ENCODE data around the gene CELSR3. TPM values are rescaled to one million over a fixed set of nuclear protein-coding genes. Genes with fewer than 3 reads are reported as not detected.

CELSR3 gene
- polyA plus RNA-seq, 1 donor from 2014 or later = 0.59 TPM

DNA sequence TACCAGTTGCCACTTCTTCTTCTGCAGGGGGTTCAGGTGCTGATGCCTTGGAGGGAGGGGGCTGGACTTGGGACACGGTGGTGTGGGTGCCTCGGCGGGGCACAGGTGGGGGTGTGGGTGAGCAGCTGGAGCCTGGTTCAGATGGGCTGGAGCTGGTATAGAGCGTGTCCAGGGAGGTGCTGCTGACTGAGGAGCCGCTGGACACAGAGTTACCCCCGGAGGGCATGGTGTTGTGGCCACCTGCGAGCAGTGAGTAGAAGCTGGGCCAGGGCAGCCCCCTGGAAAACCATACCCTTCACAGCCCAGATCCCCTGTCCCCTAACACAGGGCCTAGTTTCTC lies 18.8 kb upstream of the CELSR3 start:
- H3K9me3 Mint-ChIP-seq = no peaks in the 10 kb centered on the region
- peaks cover 9% of the 10 kb centered on the region for H3K36me3 Mint-ChIP-seq
- H3K4me3 Mint-ChIP-seq = no peak overlapping the region
- peaks cover 2% of the 10 kb centered on the region for H3K27me3 Mint-ChIP-seq
- H3K27ac Mint-ChIP-seq = no peak overlapping the region
- H3K4me1 Mint-ChIP-seq = peaks cover 8 to 39% (median 32%) of the 10 kb centered on the region in 3 donors

DNA sequence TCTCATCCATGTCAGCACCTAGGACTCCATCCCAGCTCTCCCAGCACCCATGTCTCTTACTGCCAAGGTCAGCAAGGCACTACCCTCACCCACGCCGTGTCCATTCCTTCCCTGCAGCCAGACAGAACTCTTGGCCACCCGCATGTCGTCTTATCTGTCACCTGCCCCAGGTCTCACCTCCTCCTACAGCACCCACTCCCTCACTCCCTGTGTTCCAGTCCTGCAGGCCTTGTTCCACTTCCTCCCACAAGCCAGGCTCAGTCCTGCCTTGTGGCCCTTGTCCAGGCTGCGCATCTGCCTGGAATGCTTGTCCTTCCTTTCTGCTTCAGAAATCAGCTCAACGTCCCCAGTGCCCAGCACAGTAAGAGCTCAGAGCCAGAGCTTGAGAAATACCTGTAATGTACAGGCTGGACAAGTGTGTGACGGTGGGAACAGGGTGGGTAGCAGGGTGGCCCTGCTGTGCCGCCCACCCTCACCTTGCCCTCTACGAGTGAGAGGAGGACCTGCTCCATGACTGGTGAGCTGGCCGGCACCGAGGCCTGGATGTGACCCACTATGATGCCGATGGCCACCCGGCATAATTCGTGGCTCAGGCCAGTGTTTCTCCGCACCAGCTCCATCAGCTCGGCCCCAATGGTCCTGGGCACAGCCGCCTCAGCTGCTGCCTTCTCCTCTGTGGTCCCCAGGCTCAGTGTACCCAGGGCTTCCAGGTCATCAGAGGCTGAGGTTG lies 18.3 kb upstream of the CELSR3 start:
- Mint-ChIP-seq H3K4me3 (peak overlapping the region in 1 of 4 donors; percentile 49), H3K27ac (peak overlapping the region in 1 of 3 donors; percentile 78), H3K36me3 (peaks cover 9% of the 10 kb centered on the region), H3K27me3 (peaks cover 2% of the 10 kb centered on the region), H3K9me3 (no peaks in the 10 kb centered on the region), H3K4me1 (peaks cover 6 to 34% (median 29%) of the 10 kb centered on the region in 3 donors)

DNA sequence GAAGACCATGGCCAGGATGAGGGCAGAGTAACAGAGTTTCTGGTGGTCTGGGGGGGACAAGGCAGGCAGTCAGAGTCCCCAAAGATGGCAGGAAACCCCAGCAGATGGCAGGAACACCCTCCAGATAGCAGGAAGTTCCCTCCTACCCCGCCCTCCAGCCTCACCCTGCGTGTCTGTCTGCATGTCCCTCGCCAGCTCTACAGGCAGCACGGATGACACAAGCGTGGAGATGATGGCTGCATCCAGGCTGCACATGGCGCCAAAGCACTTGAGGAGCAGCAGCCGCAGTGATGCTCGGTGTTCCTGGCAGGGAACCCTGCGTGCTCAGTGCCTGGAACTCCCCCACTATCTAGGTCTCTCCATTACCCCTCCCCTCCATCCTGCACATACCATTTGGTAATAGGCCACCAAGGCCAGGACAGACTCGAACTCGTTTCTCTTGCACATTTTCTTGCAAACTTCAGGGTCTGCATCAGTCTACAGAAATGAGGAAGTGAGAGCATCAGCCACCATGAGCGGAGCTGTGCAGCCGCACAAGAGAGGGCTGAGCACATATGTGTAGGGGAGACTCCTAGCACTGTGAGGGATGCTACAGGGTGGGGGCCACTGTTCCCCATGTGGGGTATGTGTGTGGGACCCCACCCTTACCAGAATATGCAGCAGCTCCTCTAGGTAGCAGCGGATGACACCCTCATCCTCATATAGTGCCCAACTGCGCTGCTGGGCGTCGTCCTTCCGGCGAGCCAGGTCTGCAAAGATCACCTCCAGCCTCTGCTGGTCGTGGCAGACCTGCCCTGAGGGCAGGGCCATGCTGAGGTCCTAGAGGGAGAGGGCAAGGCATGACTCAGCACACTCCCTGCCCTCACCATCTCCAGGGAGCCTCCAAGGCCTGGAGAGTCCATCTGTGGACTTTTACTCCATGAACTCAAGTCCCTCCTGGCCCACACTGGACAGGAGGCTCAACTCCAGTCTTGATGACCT lies 17.0 kb upstream of the CELSR3 start:
- Mint-ChIP-seq H3K27me3 (peaks cover 2% of the 10 kb centered on the region), H3K9me3 (no peaks in the 10 kb centered on the region), H3K4me3 (peak overlapping the region in 3 of 4 donors; percentile 1 to 86 (median 84)), H3K4me1 (peaks cover 6 to 31% (median 26%) of the 10 kb centered on the region in 3 donors), H3K36me3 (peaks cover 9% of the 10 kb centered on the region), H3K27ac (peak overlapping the region in 1 of 3 donors; percentile 1)

DNA sequence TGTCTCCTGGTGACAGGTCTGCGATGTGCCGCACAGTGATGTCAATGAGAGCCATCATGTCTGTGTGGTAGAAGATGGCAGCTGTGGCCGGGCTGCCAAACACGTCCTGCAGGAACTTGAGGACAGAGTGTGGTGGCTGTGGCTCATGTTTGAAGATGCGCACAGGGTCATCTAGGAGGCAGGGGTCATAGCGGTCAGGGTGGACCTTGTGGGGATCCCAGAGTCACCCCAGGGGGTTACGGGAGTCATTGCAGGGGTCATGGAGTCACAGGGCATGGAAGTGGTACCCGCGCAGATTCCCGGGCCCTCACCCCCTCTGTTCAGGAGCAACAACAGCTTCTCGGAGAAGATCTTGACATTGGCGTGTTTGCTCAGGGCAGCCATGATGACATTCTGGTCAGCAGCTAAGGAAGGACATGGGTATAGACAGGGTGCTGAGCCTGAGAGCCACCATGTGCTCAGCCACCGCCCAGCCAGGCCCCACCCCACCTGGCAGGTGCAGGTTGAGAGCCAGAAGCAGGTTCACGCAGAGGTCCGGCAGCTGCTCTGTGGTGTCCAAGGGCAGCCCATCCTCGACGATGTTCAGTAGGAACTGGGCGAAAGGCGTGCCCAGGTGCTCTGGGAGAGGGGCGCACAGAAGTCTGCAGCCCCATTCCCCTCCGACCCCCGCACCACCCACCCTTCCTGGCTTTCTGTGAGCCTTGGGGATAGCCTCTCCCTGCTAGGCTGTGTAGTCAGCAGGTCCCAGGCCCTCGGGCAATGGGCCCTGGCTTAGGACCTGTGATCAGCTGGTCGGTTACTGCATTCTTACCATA lies 16.1 kb upstream of the CELSR3 start:
- H3K27ac Mint-ChIP-seq = peak overlapping the region in 1 of 3 donors; percentile 73
- peaks cover 2% of the 10 kb centered on the region for H3K27me3 Mint-ChIP-seq
- peaks cover 6 to 25% (median 20%) of the 10 kb centered on the region in 3 donors for H3K4me1 Mint-ChIP-seq
- H3K36me3 Mint-ChIP-seq = peaks cover 9% of the 10 kb centered on the region
- H3K9me3 Mint-ChIP-seq = no peaks in the 10 kb centered on the region
- H3K4me3 Mint-ChIP-seq = no peak overlapping the region

DNA sequence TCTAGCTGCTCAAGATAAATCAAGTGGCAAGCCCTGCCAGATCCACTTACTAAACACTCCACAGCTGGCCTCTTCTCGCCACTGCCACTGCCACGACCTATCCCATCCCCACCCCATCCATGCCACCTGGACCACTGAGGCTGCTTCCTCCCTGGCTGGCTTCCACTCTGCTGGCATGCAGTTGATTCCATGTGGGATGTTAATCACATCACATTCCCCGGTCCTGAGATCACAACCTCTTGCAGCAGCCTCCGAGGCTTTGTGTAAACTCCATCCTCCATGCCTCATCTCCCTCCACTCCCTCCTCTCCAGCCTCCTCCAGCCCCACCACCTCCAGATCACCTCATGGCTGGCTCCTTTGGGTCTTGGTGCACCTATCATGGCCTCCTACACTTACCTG lies 15.4 kb upstream of the CELSR3 start:
- no peaks in the 10 kb centered on the region for H3K9me3 Mint-ChIP-seq
- H3K27me3 Mint-ChIP-seq = peaks cover 2% of the 10 kb centered on the region
- peaks cover 6 to 23% (median 20%) of the 10 kb centered on the region in 3 donors for H3K4me1 Mint-ChIP-seq
- H3K27ac Mint-ChIP-seq = peak overlapping the region in 1 of 3 donors; percentile 23
- no peak overlapping the region for H3K4me3 Mint-ChIP-seq
- peaks cover 9% of the 10 kb centered on the region for H3K36me3 Mint-ChIP-seq

DNA sequence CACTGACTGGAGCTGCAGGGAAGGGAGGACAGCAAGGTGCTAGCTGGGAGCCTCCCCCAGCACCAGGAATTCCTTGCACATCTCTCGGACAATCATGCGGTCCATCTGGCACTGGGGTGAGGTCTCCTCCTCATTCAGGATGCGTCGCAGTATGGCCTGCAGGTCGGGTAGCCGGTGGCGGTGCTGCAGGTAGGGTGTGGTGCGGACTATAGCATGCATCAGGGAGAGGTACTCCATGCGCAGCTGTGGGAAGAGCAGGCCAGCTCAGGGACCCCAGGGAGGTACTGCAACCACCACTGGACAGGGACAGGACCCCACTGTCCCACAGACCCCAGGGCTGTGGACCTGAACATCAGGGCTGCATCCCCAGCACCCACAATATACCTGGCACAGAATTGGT lies 11.8 kb upstream of the CELSR3 start:
- no peak overlapping the region for H3K27ac Mint-ChIP-seq
- H3K36me3 Mint-ChIP-seq = peaks cover 4% of the 10 kb centered on the region
- H3K4me3 Mint-ChIP-seq = no peak overlapping the region
- peaks cover 8 to 14% (median 10%) of the 10 kb centered on the region in 3 donors for H3K4me1 Mint-ChIP-seq
- no peaks in the 10 kb centered on the region for H3K27me3 Mint-ChIP-seq
- no peaks in the 10 kb centered on the region for H3K9me3 Mint-ChIP-seq

DNA sequence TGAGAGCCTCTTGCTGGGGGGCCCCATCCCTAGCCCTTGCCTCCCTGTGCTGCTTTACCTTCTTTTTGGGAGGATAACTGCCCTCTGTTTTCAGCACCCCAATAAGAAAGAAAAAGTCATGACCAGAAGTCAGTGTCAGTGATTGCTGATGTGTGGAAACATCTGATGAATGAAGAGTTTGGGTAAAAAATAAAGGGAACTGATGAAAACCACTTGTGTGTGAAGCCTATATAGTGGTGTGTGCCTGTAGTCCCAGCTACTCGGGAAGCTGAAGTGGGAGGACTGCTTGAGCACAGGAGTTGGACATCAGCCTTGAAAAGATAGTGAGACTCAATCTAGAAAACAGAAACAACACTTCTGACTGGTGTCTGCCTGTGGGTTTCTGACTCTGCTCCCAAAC lies 9.8 kb upstream of the CELSR3 start:
- no peaks in the 10 kb centered on the region for H3K27me3 Mint-ChIP-seq
- peaks cover 5 to 7% (median 6%) of the 10 kb centered on the region in 3 donors for H3K4me1 Mint-ChIP-seq
- no peak overlapping the region for H3K4me3 Mint-ChIP-seq
- no peak overlapping the region for H3K27ac Mint-ChIP-seq
- no peaks in the 10 kb centered on the region for H3K9me3 Mint-ChIP-seq
- peaks cover 3% of the 10 kb centered on the region for H3K36me3 Mint-ChIP-seq

DNA sequence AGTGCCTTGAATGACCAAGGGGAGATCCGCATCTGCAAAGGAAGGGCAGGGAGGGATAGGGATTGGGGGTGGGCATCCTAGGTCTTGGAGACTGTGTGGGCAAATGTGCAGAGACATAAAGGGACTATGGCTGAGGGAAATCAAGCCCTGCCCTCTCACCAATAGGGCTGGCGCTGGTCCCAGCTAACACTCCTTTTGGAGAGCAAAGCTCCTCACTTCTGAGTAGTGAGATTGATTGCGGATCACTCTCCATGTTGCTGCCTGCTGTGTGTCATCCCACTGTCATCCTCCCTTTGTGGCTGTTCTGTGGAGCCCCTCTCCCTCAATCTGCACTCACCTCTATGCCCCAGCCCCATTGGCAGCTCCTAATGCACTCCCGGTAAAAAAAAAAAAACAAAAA lies 2.2 kb upstream of the CELSR3 start:
- peaks cover 23% of the 10 kb centered on the region for H3K27me3 Mint-ChIP-seq
- peak overlapping the region in 2 of 4 donors; percentile 86 to 97 for H3K4me3 Mint-ChIP-seq
- H3K4me1 Mint-ChIP-seq = peaks cover 7 to 8% (median 8%) of the 10 kb centered on the region in 3 donors
- peaks cover 3% of the 10 kb centered on the region for H3K36me3 Mint-ChIP-seq
- H3K9me3 Mint-ChIP-seq = no peaks in the 10 kb centered on the region
- peak overlapping the region in 1 of 3 donors; percentile 56 for H3K27ac Mint-ChIP-seq

DNA sequence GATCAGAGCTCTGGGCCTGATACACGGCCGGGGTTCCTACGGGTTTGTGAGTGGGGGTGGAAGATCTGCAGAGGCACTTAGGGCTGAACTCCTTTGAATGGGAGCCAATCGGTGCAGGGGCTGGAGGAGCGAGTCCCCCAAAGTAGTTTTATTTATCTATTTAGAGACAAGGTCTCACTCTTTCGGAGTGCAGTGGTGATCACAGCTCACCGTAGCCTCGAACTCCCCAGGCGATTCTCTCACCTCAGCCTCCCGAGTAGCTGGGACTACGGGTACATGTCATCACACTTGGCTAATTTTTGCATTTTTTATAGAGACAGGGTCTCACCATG lies 1.6 kb upstream of the CELSR3 start:
- Mint-ChIP-seq H3K4me3 (peak overlapping the region; percentile 77 to 97 (median 90)), H3K27ac (peak overlapping the region in 1 of 3 donors; percentile 94), H3K4me1 (peaks cover 7 to 8% (median 8%) of the 10 kb centered on the region in 3 donors), H3K9me3 (no peaks in the 10 kb centered on the region), H3K36me3 (peaks cover 3% of the 10 kb centered on the region), H3K27me3 (peaks cover 23% of the 10 kb centered on the region)

DNA sequence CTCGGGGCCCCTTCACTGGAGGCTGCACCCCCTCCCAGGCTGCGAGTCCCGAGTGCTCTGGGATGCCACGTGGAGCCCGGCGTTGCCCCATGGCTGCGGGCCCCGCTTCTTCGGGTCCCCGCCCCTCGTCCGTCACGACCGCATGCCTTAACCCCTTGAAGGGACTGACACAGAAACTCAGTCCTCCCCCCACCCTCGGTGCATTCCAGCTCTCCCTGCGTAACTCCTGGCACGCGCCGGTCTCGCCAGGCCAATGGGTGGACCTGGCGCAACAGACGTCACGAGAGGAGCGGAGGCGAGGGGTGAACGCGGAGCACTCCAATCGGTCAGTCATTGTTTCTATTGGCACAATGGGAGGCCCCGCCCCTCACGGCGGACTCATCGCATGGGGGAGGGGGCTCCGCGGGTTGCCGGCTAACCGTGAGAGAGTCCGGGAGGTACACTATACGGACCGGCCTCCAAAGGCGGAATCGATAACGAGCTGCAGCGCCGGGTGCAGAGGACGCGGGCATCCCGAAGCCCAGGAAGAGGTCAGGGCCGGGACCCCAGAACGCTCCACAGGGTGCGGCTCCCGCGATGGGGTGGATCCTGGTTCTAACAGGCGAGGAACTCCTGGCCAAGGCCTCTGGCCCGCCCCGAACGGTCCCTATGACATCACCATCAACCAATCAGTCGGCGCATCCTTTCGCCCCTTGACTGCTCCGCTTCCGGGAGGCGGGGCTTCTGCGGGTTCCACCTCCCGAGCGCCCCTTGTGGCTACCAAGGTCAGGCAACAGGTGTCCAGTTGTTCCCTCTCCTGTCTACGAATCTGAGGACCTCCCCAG lies 1.0 kb upstream of the CELSR3 start:
- Mint-ChIP-seq H3K9me3 (no peaks in the 10 kb centered on the region), H3K27me3 (peaks cover 23% of the 10 kb centered on the region), H3K4me3 (peak overlapping the region; percentile 77 to 97 (median 90)), H3K4me1 (peaks cover 7 to 8% (median 8%) of the 10 kb centered on the region in 3 donors), H3K27ac (peak overlapping the region in 2 of 3 donors; percentile 89 to 94), H3K36me3 (peaks cover 3% of the 10 kb centered on the region)

DNA sequence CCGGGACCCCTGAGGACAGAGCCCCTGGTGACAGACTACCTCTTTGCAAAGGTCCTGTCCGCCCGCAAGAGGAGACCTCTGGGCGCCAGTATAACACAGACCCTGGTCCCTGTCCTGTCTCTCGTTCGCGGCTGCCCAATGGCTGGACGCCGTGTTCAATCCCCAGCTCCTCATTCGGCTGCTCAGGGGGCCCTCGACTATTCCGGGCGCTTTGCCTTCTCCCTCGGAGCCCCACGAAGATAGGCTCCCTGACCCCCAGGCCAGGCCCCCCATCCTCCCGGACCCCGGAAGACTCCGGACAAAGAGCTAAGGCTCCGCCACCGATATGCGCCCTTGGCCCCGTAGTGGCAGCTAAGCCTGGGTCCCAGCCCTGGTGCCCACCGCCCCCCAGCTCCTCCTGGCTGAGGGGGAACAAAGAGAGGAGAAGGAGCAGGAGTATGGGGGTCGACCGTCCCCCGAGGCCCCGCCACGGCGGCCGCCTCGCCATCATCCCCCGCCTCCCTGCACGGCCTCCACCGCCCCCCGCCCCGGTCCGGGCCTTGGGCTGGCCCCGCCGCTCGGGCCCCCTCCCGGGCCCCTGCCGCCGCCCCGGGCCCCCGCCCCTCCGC lies 437 bp downstream of the CELSR3 start:
- H3K27me3 Mint-ChIP-seq = peaks cover 23% of the 10 kb centered on the region
- H3K27ac Mint-ChIP-seq = peak overlapping the region; percentile 71 to 94 (median 89)
- H3K4me1 Mint-ChIP-seq = peaks cover 7 to 8% (median 8%) of the 10 kb centered on the region in 3 donors
- no peaks in the 10 kb centered on the region for H3K36me3 Mint-ChIP-seq
- peak overlapping the region in 3 of 4 donors; percentile 48 to 86 (median 72) for H3K4me3 Mint-ChIP-seq
- no peaks in the 10 kb centered on the region for H3K9me3 Mint-ChIP-seq

DNA sequence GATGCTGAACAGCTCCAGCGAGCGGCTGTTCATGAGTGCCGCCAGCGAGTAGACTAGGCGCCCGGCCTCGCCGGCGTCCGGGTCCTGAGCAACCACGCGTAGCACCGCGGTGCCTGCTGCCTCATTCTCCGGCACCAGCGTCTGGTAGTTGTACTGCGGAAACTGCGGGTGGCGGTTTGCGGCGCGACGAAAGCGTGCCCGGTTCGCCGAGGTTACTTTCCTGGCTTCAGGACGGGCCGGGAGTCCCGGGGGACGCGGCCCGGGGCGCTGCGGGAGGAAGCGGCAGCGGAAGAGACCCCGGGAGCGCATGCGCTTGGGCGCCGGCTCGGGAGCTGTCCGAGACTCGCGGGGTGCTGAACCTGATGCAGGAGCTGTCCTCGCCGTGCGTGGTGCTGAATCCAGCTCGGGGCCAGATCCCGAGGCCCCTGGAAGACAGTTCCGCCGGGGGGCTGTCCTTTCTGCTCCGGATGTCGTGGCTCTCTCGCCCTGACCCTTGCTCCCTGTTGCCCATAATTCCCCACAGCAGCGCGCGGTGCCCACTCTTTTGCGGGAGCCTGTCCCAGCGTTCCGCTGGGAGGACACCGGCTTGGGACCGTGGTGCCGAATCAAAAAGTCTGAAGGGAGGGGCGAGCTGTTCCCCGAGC lies 1.1 kb downstream of the CELSR3 start:
- Mint-ChIP-seq H3K27ac (peak overlapping the region; percentile 3 to 86 (median 71)), H3K27me3 (peaks cover 23% of the 10 kb centered on the region), H3K4me3 (peak overlapping the region; percentile 48 to 80 (median 73)), H3K4me1 (peaks cover 7 to 8% (median 8%) of the 10 kb centered on the region in 3 donors), H3K9me3 (no peaks in the 10 kb centered on the region), H3K36me3 (no peaks in the 10 kb centered on the region)

DNA sequence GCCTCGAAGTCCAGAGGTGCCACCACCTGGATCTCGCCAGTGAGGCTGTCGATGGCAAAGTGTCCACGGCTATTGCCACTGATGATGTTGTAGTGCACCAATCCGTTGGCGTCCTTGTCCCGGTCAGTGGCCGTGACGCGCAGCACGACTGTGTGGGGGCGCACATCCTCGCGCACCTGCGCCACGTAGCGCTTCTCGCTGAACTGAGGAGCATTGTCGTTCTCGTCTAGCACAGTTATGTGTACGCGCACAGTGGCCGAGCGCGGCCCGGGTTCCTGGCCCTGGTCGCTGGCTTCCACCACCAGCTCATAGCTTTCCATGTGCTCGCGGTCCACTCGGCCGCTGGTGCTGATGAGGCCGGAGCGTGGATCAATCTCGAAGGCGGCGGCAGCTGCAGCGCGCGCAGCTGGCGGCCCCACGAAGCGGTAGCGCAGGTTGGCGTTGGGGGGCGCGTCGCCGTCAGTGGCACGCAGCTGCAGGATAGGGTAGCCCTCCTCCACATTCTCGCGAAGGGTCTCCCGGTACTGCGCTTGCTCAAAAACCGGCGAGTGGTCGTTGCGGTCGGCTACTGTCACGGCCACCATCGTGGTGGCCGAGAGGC lies 1.8 kb downstream of the CELSR3 start:
- peaks cover 7 to 8% (median 8%) of the 10 kb centered on the region in 3 donors for H3K4me1 Mint-ChIP-seq
- no peaks in the 10 kb centered on the region for H3K9me3 Mint-ChIP-seq
- H3K4me3 Mint-ChIP-seq = peak overlapping the region in 2 of 4 donors; percentile 48 to 74
- H3K36me3 Mint-ChIP-seq = no peaks in the 10 kb centered on the region
- H3K27me3 Mint-ChIP-seq = peaks cover 23% of the 10 kb centered on the region
- peak overlapping the region in 2 of 3 donors; percentile 67 to 86 for H3K27ac Mint-ChIP-seq

Data from IgD-negative memory B cell (primary cell).